HepG2 (cell line): ENCODE data around the gene SETD5. TPM values are rescaled to one million over a fixed set of nuclear protein-coding genes. Genes with fewer than 3 reads are reported as not detected.

Experiments used
- ATF5 ChIP-seq: sonication (generic); formaldehyde crosslinking; IDR thresholded peaks from 2 replicates; pipeline ENCODE4 v1.4.0; 2020; ENCODE audit warnings: mild to moderate bottlenecking, low read depth, missing genetic modification reagents
- HHEX ChIP-seq: IDR thresholded peaks from 2 replicates; pipeline ENCODE4 v1.6.1; 2016; ENCODE audit warnings: control low read depth
- NCOR1 ChIP-seq: fragments of 200-600 bp; sonication (generic); IDR thresholded peaks from 2 replicates; pipeline ENCODE4 v1.7.0; 2017; ENCODE audit warnings: antibody characterized with exemption, low read length, borderline replicate concordance
- TOE1 ChIP-seq: sonication (generic); formaldehyde crosslinking; IDR thresholded peaks from 2 replicates; pipeline ENCODE4 v1.4.0; 2020; ENCODE audit warnings: mild to moderate bottlenecking, missing genetic modification reagents
- ZBTB33 ChIP-seq: sonication (generic); formaldehyde crosslinking; IDR thresholded peaks from 2 replicates; pipeline ENCODE4 v1.4.0; 2020; ENCODE audit warnings: missing genetic modification reagents
- ZNF124 ChIP-seq: sonication (generic); formaldehyde crosslinking; IDR thresholded peaks from 2 replicates; pipeline ENCODE4 v1.4.0; 2020; ENCODE audit warnings: missing genetic modification reagents
- ZNF280D ChIP-seq: sonication (generic); formaldehyde crosslinking; IDR thresholded peaks from 2 replicates; pipeline ENCODE4 v1.5.1; 2020; ENCODE audit warnings: mild to moderate bottlenecking, missing genetic modification reagents
- ZNF460 ChIP-seq: sonication (generic); formaldehyde crosslinking; IDR thresholded peaks from 2 replicates; pipeline ENCODE4 v1.5.1; 2020; ENCODE audit warnings: missing genetic modification reagents, mild to moderate bottlenecking, borderline replicate concordance
- ZNF552 ChIP-seq: sonication (generic); formaldehyde crosslinking; IDR thresholded peaks from 2 replicates; pipeline ENCODE4 v1.9.0; 2022; ENCODE audit warnings: missing genetic modification reagents, mild to moderate bottlenecking, borderline replicate concordance
- ZNF576 ChIP-seq: sonication (generic); formaldehyde crosslinking; IDR thresholded peaks from 2 replicates; pipeline ENCODE4 v1.4.0; 2020; ENCODE audit warnings: mild to moderate bottlenecking, missing genetic modification reagents
- ZSCAN20 ChIP-seq: sonication (generic); formaldehyde crosslinking; IDR thresholded peaks from 2 replicates; pipeline ENCODE4 v1.4.0; 2020; ENCODE audit warnings: missing genetic modification reagents, mild to moderate bottlenecking, borderline replicate concordance
- polyA plus RNA-seq, 8 experiments: library from polyadenylated mRNA; depleted of rRNA in 3 of 8; stranded (reverse) in 7 of 8; unstranded in 1 of 8; fragments of >200 nt; fragmentation: Illumina TruSeq in 4 of 8; extraction: Trizol in 4 of 8; gene quantifications; 2 replicates each; pipeline versions ENCODE4 v1.2.1 to v1.2.3, GENCODE V29; 2011 to 2016; ENCODE audit warnings: low read depth in 4 of 8, missing spikeins in 1 of 8, mixed read lengths in 1 of 8; ENCODE audit not compliant: insufficient read depth in 1 of 8
- total RNA-seq, 5 experiments: library from RNA; depleted of rRNA; stranded (reverse); fragments of >200 nt; fragmentation: Illumina TruSeq; extraction: Trizol; gene quantifications; 2 replicates each; pipeline ENCODE4 v1.2.3, GENCODE V29; 2016; ENCODE audit warnings: low read depth in 1 of 5

SETD5 gene
- total and polyA plus RNA-seq, 2 of the 13 experiments (the other 11 are each of a cell fraction or from before 2014, with no cell fraction given): 46.8 to 95.8 TPM

- peak; percentile 44; the same call in 1 of the 2 replicates for TF ChIP-seq ATF5 (CRISPR knock-in tag)
- no peak for TF ChIP-seq ZNF460 (CRISPR knock-in tag)
- TF ChIP-seq ZNF280D (CRISPR knock-in tag): no peak
- no peak for TF ChIP-seq NCOR1
- 0 out of 2 replicates have a peak, but pooled peaks have one; percentile 8 for TF ChIP-seq ZBTB33 (CRISPR knock-in tag)
- no peak for TF ChIP-seq HHEX (CRISPR knock-in tag)
- no peak for TF ChIP-seq TOE1
- 0 out of 2 replicates have a peak, but pooled peaks have one; percentile 4 for TF ChIP-seq ZNF552
- TF ChIP-seq ZSCAN20 (CRISPR knock-in tag): no peak
- no peak for TF ChIP-seq ZNF124
- TF ChIP-seq ZNF576 (CRISPR knock-in tag): no peak
These were observed 633 bp upstream of the SETD5 start (continued) for GRCh38 chr3:9396632-9397331.
